Stimulated activated CD4-positive, alpha-beta T cell treated with anti-CD3 and anti-CD28 coated beads, TNF-alpha, amount 100 ng/mL, for 24 hours (primary cell): ENCODE results near the gene TEKT5.

Experiments
- DNase-seq, 3 experiments: peaks; one replicate each; pipeline ENCODE4 v3.0.0-alpha.2; 2020; ENCODE audit warnings: low read depth in 3 of 3

TEKT5 gene

GRCh38 chr16:10609402-10609774, 85.3 kb downstream of the TEKT5 start:
- DNase-seq: no peak

GRCh38 chr16:10608687-10609401, 85.9 kb downstream of the TEKT5 start:
- DNase-seq: no peak

- no peak for DNase-seq
Observed at GRCh38 chr16:10607157-10607556, 87.6 kb downstream of the TEKT5 start.

GRCh38 chr16:10606607-10607006, 88.1 kb downstream of the TEKT5 start:
- DNase-seq: no peak

DNA sequence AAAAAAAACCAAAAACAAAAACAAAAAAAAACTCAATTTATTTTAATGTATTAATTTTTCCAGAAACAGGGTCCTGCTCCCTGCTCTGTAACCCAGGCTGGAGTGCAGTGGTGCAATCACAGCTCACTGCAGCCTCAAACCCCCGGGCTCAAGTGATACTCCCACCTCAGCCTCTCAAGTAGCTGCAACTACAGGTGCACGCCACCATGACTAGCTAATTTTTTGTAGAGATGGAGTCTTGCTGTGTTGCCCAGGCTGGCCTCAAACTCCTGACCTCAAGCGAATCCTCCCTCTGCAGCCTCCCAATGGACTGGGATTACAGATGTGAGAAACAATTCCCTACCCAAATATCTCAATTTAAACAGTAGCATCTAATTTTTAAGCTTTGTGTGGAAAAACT, 89.1 kb downstream of the TEKT5 start:
- no peak for DNase-seq

- DNase-seq: no peak
Observed at GRCh38 chr16:10601444-10602408, 93.0 kb downstream of the TEKT5 start.

DNA sequence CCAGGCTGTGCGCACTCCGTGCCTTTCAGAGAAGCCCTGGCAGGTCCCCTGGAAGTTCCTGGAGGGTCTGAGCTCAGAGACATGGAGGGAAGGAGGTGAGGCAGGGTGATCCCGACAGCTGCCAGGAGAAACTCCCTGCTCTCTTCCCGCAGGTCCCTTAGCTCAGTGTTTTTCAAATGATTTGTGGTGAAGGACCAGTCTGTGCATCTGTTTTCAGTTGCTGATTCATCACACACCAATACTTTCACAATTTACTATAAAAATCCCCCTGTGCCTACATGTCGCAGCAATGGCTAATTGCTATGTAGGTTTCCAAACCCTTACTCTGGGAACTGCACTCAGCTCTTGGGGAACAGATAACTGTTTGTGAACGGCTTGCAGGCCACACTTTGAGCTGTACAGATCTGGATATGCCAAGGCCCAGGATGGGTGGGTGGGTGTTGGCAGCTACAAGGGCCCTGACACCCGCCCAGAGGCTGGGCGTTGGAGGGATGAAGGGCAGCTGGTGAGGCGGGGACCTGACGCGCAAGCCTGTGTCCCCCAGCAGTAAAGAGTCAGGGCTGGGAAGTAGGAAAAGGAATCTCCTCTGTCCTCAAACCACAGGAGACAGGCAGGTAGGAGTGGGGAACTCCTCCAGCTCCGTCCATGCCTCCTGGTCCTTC, 93.8 kb downstream of the TEKT5 start:
- DNase-seq: no peak

GRCh38 chr16:10599626-10600025, 95.1 kb downstream of the TEKT5 start:
- DNase-seq: no peak

- DNase-seq: no peak
Observed at GRCh38 chr16:10598157-10598556, 96.6 kb downstream of the TEKT5 start.

GRCh38 chr16:10597187-10597601, 97.5 kb downstream of the TEKT5 start:
- DNase-seq: no peak

DNA sequence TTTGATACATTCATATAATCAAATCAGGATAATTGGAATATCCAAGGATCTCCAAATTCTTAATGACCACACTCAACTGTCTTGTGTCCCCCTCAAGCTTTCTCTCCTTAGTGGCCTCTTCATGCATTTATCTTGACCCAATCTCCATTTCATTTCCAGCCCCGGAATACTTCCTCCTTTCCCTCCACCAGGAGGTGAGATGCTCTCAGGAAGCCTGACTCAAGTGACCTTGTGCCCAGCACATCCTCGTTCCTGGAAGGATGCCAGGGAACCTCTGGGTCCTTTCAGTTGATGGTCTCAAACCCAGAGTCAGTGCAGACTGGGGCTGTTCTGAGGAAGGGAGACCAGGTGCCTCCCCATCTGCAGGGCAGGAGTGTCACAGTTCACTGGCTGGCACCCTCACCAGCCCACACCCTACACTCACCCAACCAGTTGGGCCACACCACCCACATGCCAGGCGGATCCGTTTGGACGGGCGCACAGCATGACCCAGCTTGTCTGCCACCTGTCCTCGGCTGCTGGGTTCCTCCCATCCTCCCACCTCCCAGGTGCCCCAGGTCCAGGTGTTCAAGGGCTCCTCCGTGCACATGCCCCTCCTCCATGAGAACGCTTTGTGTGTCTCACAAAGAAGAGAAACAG, 100.3 kb downstream of the TEKT5 start:
- DNase-seq: no peak

DNA sequence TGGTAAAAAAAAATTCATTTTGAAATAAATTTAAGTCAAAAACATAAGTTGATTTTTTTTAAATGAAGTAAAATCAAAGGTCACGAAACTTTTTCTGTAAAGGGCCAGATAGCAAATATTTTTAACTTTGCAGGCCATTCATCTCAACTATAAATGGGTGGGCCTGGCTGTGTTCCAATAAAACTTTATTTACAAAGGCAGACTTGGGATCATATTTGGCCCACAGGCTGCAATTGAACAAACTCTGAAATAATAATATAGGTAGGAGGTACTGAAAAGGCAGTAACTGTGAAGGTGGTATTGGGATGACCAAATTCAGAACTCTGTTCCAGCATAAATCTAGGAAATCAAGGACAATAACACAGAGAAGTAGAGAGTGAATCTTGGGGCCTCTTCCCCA, 102.1 kb downstream of the TEKT5 start:
- DNase-seq: no peak

- DNase-seq: no peak
Observed at GRCh38 chr16:10590342-10590741, 104.4 kb downstream of the TEKT5 start.

GRCh38 chr16:10589109-10589508, 105.6 kb downstream of the TEKT5 start:
- DNase-seq: no peak

GRCh38 chr16:10587622-10588021, 107.1 kb downstream of the TEKT5 start:
- no peak for DNase-seq

- DNase-seq: no peak
Observed at GRCh38 chr16:10584981-10585438, 109.7 kb downstream of the TEKT5 start.

GRCh38 chr16:10583269-10583668, 111.5 kb downstream of the TEKT5 start:
- DNase-seq: no peak

DNA sequence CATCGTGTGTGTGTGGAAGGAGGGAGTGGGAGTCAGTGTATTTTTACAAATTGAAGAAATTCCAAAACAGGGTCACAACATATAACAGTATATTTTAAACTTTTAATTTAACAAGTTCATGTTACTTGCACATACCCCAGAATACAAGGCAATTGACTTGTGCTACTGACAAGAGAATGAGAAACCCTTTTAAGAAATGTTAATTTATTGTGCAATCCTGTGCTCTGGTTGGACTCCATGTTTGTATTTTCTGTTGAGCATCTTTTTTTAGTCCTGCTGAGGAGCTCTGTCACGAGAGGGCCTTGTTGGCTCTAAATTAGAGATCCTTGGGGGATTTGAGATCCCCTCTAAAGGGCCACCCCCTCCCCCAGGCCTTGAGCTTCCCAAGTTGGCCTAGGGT, 113.2 kb downstream of the TEKT5 start:
- DNase-seq: no peak

GRCh38 chr16:10580883-10581247, 113.9 kb downstream of the TEKT5 start:
- DNase-seq: no peak

- DNase-seq: peak in 1 of 3 experiments; percentile 5
Observed at GRCh38 chr16:10579965-10580882, 114.5 kb downstream of the TEKT5 start, which contains the start of gene EMP2. Gene EMP2, minus strand, starts transcription at chr16:10580598. Its CDS starts 32,981 bp downstream, at chr16:10547617.

DNA sequence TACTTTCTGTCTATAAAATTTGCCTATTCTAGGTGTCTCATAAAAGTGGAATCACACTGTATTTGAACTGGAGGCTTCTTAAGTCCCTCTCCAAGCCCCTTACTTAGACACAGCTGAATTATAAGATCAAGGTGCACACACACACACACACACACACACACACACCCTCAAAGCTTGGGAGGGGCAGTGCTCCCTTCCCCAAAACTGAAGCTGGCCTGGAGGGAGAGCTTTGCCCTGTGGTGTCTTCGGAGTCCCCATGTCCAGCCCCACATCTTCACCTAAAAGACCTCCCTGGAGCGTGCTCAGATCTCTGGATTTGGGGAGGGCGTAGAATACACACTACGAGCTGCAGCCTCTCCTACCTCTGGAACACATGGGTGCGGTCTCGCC, 115.2 kb downstream of the TEKT5 start:
- DNase-seq: no peak
